HFFc6 (cell line): ENCODE results near the gene TYRP1. TPM values are rescaled to one million over a fixed set of nuclear protein-coding genes. Genes with fewer than 3 reads are reported as not detected.

Source experiments
- DNase-seq: peaks from one replicate; pipeline ENCODE4 v3.0.0-alpha.2; 2018
- H3K27ac Mint-ChIP-seq: 2 replicates; pipeline ENCODE4 v1.8.0; 2020; ENCODE audit warnings: mild to moderate bottlenecking, mixed read lengths
- H3K27me3 Mint-ChIP-seq: 2 replicates; pipeline ENCODE4 v1.8.0; 2021; ENCODE audit warnings: mild to moderate bottlenecking, moderate library complexity, mixed read lengths; ENCODE audit not compliant: insufficient read depth
- H3K36me3 Mint-ChIP-seq: 2 replicates; pipeline ENCODE4 v1.8.0; 2021; ENCODE audit warnings: low read depth, mixed read lengths
- H3K4me1 Mint-ChIP-seq: 2 replicates; pipeline ENCODE4 v1.8.0; 2020; ENCODE audit warnings: low read depth, mixed read lengths
- H3K4me3 Mint-ChIP-seq: 2 replicates; pipeline ENCODE4 v1.8.0; 2020; ENCODE audit warnings: mild to moderate bottlenecking, moderate library complexity, mixed read lengths
- H3K9me3 Mint-ChIP-seq: 2 replicates; pipeline ENCODE4 v1.8.0; 2020; ENCODE audit warnings: mild to moderate bottlenecking, mixed read lengths
- total RNA-seq, 6 experiments: library from RNA; stranded (reverse); fragmentation: NEBNext Ultra II Directional; extraction: Animal tissue kit (Norgen Biotek cat#: 25700); gene quantifications; 2 replicates in 1 of 6; 3 replicates in 5 of 6; pipeline ENCODE4 v1.2.3, GENCODE V29; 2021
- TF ChIP-seq, protein P1 (sequence below): fragments of 200-600 bp; sonication (generic); IDR thresholded peaks from 2 replicates; pipeline ENCODE4 v1.5.0; 2021; ENCODE audit warnings: antibody characterized with exemption, mild to moderate bottlenecking

The TYRP1 gene
- total RNA-seq, 6 experiments from 2014 or later, result not detected

- TF ChIP-seq, protein P1, sequence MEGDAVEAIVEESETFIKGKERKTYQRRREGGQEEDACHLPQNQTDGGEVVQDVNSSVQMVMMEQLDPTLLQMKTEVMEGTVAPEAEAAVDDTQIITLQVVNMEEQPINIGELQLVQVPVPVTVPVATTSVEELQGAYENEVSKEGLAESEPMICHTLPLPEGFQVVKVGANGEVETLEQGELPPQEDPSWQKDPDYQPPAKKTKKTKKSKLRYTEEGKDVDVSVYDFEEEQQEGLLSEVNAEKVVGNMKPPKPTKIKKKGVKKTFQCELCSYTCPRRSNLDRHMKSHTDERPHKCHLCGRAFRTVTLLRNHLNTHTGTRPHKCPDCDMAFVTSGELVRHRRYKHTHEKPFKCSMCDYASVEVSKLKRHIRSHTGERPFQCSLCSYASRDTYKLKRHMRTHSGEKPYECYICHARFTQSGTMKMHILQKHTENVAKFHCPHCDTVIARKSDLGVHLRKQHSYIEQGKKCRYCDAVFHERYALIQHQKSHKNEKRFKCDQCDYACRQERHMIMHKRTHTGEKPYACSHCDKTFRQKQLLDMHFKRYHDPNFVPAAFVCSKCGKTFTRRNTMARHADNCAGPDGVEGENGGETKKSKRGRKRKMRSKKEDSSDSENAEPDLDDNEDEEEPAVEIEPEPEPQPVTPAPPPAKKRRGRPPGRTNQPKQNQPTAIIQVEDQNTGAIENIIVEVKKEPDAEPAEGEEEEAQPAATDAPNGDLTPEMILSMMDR, result peak; percentile 81
- DNase-seq, result peak; percentile 30
- Mint-ChIP-seq H3K27ac (no peak overlapping the region), H3K36me3 (no peaks in the 10 kb centered on the region), H3K4me3 (no peak overlapping the region), H3K4me1 (0 out of 2 replicates have a peak, but pooled peaks cover 9% of the 10 kb centered on the region), H3K9me3 (no peaks in the 10 kb centered on the region), H3K27me3 (no peaks in the 10 kb centered on the region)
Observed at GRCh38 chr9:12719431-12719830, 26.2 kb downstream of the TYRP1 start.

DNA sequence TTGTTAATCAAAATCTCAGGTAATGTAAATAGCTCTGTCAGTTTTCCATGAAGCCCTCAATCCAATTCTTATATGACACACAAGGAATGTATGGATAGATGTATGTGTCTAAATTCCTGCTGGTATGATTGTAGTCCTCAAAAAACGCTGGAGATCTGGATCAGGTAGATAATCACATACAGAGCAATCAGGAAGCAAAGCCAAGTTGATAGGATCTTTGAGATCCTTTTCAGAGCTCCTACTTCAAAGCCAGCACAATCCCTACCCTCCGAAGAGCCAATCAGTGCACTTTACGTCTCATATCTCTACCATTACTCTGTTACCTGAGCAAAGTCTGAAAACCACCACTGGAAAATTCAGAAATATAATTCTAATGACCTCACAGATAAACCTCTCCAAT lies 27.4 kb downstream of the TYRP1 start:
- no peak for DNase-seq
- no peak overlapping the region for H3K27ac Mint-ChIP-seq
- no peaks in the 10 kb centered on the region for H3K36me3 Mint-ChIP-seq
- TF ChIP-seq, protein P1, result no peak
- H3K27me3 Mint-ChIP-seq, result no peaks in the 10 kb centered on the region
- H3K9me3 Mint-ChIP-seq, result no peaks in the 10 kb centered on the region
- H3K4me3 Mint-ChIP-seq, result no peak overlapping the region
- H3K4me1 Mint-ChIP-seq, result 0 out of 2 replicates have a peak, but pooled peaks cover 9% of the 10 kb centered on the region

DNA sequence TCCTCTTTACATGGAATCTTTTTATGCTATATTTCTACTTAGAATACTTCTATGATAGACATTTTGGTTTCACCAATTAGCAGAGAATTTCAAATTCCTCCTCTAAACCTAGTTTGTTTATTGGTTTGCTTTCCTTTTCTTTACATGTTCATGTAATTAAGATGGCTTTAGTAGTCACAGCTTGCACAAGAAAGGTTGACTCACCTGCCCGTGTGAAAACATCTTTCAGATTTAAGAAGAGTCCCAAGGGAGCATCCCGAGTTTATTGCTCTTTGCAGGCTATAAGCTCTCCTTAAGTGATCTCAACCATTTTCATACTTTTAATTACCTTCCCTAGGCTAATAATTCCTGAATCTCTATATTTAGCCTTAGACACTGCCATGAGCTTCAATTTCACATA lies 28.9 kb downstream of the TYRP1 start:
- Mint-ChIP-seq H3K27me3 (no peaks in the 10 kb centered on the region), H3K9me3 (no peaks in the 10 kb centered on the region), H3K36me3 (no peaks in the 10 kb centered on the region), H3K27ac (no peak overlapping the region), H3K4me3 (no peak overlapping the region), H3K4me1 (0 out of 2 replicates have a peak, but pooled peaks cover 9% of the 10 kb centered on the region)
- TF ChIP-seq, protein P1, result no peak
- no peak for DNase-seq

- no peak overlapping the region for H3K4me3 Mint-ChIP-seq
- TF ChIP-seq, protein P1, result peak; percentile 83
- peak; percentile 3 for DNase-seq
- no peaks in the 10 kb centered on the region for H3K27me3 Mint-ChIP-seq
- H3K27ac Mint-ChIP-seq, result no peak overlapping the region
- 0 out of 2 replicates have a peak, but pooled peaks cover 6% of the 10 kb centered on the region for H3K4me1 Mint-ChIP-seq
- no peaks in the 10 kb centered on the region for H3K36me3 Mint-ChIP-seq
- no peaks in the 10 kb centered on the region for H3K9me3 Mint-ChIP-seq
Observed at GRCh38 chr9:12723409-12724028, 30.3 kb downstream of the TYRP1 start.

DNA sequence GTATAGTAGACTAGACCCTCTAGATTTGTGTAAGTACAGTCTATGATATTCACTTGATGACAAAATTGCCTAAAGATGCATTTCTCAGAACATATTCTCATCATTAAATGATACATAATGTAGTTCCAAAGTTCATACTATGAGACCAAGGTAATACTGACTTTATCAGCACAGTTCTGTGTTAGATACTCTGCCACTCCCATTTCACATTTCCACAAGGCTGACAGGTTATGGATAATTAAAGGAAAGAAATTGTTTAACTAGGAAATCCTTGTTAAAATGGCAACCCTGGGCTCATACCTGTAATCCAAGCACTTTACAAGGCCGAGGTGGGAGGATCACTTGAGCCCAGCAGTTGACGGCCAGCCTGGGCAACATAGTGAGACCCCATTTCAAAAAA lies 33.6 kb downstream of the TYRP1 start:
- Mint-ChIP-seq H3K9me3 (no peaks in the 10 kb centered on the region), H3K27ac (no peak overlapping the region), H3K27me3 (no peaks in the 10 kb centered on the region), H3K36me3 (no peaks in the 10 kb centered on the region), H3K4me1 (no peaks in the 10 kb centered on the region), H3K4me3 (no peak overlapping the region)
- DNase-seq, result no peak
- TF ChIP-seq, protein P1, result no peak
